IMR-90 (cell line): ENCODE data around the gene CSF2RB. TPM values are rescaled to one million over a fixed set of nuclear protein-coding genes. Genes with fewer than 3 reads are reported as not detected.

Experiments
- ATAC-seq: fragments of 200-7000 bp; cut with Tn5 transposase; 2 replicates; pipeline ENCODE4 v1.9.1; 2020; ENCODE audit warnings: low read depth, mild to moderate bottlenecking, moderate library complexity
- BruUV-seq: library from RNA; stranded (reverse); fragments of 400-500 nt; replicated peaks from 2 replicates; lab custom pipeline; 2021; lab: Mats Ljungman, UMichigan
- CTCF ChIA-PET: fragments of 300-600 bp; formaldehyde crosslinking; extraction: SDS; loops from one replicate; lab custom pipeline; 2021; ENCODE audit warnings: antibody characterized with exemption; lab: Yijun Ruan, JAX
- POLR2A ChIA-PET: fragments of 300-600 bp; sonication (Branson Sonifier 250); formaldehyde crosslinking; loops from one replicate; lab custom pipeline; 2022; ENCODE audit warnings: antibody characterized with exemption; ENCODE audit not compliant: unreplicated experiment; lab: Charles Lee
- DNase-seq: peaks from one replicate; pipeline ENCODE4 v3.0.0; 2013
- H2AFZ ChIP-seq: replicated peaks from 2 replicates; pipeline ENCODE3; 2013; ENCODE audit warnings: low read length, mild to moderate bottlenecking; ENCODE audit not compliant: poor library complexity
- H2AK5ac ChIP-seq: 2 replicates; pipeline ENCODE4 v1.6.1; 2013; ENCODE audit warnings: low read depth, low read length, inconsistent platforms
- H2AK9ac ChIP-seq: replicated peaks from 2 replicates; pipeline ENCODE3; 2013; ENCODE audit warnings: mild to moderate bottlenecking, low read depth, low read length, moderate library complexity; ENCODE audit not compliant: poor library complexity
- H2BK120ac ChIP-seq: 2 replicates; pipeline ENCODE4 v1.6.1; 2013; ENCODE audit warnings: low read depth, low read length, inconsistent platforms
- H2BK15ac ChIP-seq: 3 replicates; pipeline ENCODE4 v1.6.1; 2013; ENCODE audit warnings: low read depth, low read length, inconsistent platforms
- H2BK20ac ChIP-seq: 2 replicates; pipeline ENCODE4 v1.6.1; 2013; ENCODE audit warnings: low read depth, mild to moderate bottlenecking, inconsistent platforms, low read length, moderate library complexity
- H2BK5ac ChIP-seq: 2 replicates; pipeline ENCODE4 v1.6.1; 2013; ENCODE audit warnings: mild to moderate bottlenecking, low read depth, low read length, inconsistent platforms; ENCODE audit not compliant: poor library complexity, severe bottlenecking
- H3K14ac ChIP-seq: replicated peaks from 2 replicates; pipeline ENCODE4 v1.6.1; 2013; ENCODE audit warnings: low read depth, low read length, inconsistent platforms
- H3K18ac ChIP-seq: 2 replicates; pipeline ENCODE4 v1.6.1; 2013; ENCODE audit warnings: low read depth, low read length, control low read depth
- H3K23ac ChIP-seq: 2 replicates; pipeline ENCODE4 v1.6.1; 2013; ENCODE audit warnings: low read depth, low read length, inconsistent platforms
- H3K27ac ChIP-seq: 2 replicates; pipeline ENCODE4 v1.5.1; 2013; ENCODE audit warnings: mild to moderate bottlenecking, control low read depth, low read length; ENCODE audit not compliant: insufficient read depth
- H3K27me3 ChIP-seq: 2 replicates; pipeline ENCODE4 v1.6.1; 2013; ENCODE audit warnings: low read length; ENCODE audit not compliant: control insufficient read depth, insufficient read depth
- H3K36me3 ChIP-seq: 2 replicates; pipeline ENCODE4 v1.6.1; 2013; ENCODE audit warnings: low read length, mixed read lengths; ENCODE audit not compliant: control insufficient read depth, insufficient read depth
- H3K4ac ChIP-seq: 2 replicates; pipeline ENCODE4 v1.6.1; 2013; ENCODE audit warnings: low read depth, low read length, inconsistent platforms
- H3K4me1 ChIP-seq: 2 replicates; pipeline ENCODE4 v1.6.1; 2013; ENCODE audit warnings: low read length, mixed read lengths; ENCODE audit not compliant: control insufficient read depth, insufficient read depth
- H3K4me2 ChIP-seq: 2 replicates; pipeline ENCODE4 v1.6.1; 2013; ENCODE audit warnings: low read depth, mild to moderate bottlenecking, control low read depth, low read length, moderate library complexity
- H3K4me3 ChIP-seq: 2 replicates; pipeline ENCODE4 v1.5.1; 2013; ENCODE audit warnings: low read depth, mild to moderate bottlenecking, control low read depth, low read length, moderate library complexity; ENCODE audit not compliant: insufficient read depth
- H3K56ac ChIP-seq: 2 replicates; pipeline ENCODE4 v1.6.1; 2013; ENCODE audit warnings: low read length, inconsistent platforms; ENCODE audit not compliant: insufficient read depth; ENCODE audit errors: extremely low read depth
- H3K79me1 ChIP-seq, 2 experiments: 2 replicates each; pipeline ENCODE4 v1.6.1; 2013; ENCODE audit warnings: low read length in 2 of 2, inconsistent platforms in 1 of 2, low read depth in 1 of 2
- H3K9ac ChIP-seq: 2 replicates; pipeline ENCODE4 v1.6.1; 2013; ENCODE audit warnings: low read depth, low read length, control low read depth
- H3K9me1 ChIP-seq: 2 replicates; pipeline ENCODE4 v1.6.1; 2013; ENCODE audit warnings: low read length, inconsistent platforms; ENCODE audit not compliant: insufficient read depth
- H3K9me3 ChIP-seq: 2 replicates; pipeline ENCODE4 v1.6.1; 2013; ENCODE audit warnings: low read length; ENCODE audit not compliant: control insufficient read depth, insufficient read depth
- H4K20me1 ChIP-seq: 2 replicates; pipeline ENCODE4 v1.6.1; 2013; ENCODE audit warnings: low read length, inconsistent platforms; ENCODE audit not compliant: insufficient read depth
- H4K5ac ChIP-seq: 2 replicates; pipeline ENCODE4 v1.6.1; 2013; ENCODE audit warnings: mild to moderate bottlenecking, low read depth, low read length, control low read depth
- H4K8ac ChIP-seq, 2 experiments: 2 replicates each; pipeline ENCODE4 v1.6.1; 2013; ENCODE audit warnings: low read depth in 2 of 2, low read length in 2 of 2, control low read depth in 1 of 2, inconsistent platforms in 1 of 2
- H4K91ac ChIP-seq: 2 replicates; pipeline ENCODE4 v1.6.1; 2013; ENCODE audit warnings: low read depth, low read length, inconsistent platforms; ENCODE audit not compliant: insufficient read depth
- FOS ChIP-seq: fragments of 150-350 bp; IDR thresholded peaks from 2 replicates; pipeline ENCODE4 v1.6.1; 2016; ENCODE audit warnings: low read depth, low read length
- NFE2L2 ChIP-seq: fragments of 150-350 bp; IDR thresholded peaks from 2 replicates; pipeline ENCODE4 v1.6.1; 2016; ENCODE audit warnings: low read depth, mild to moderate bottlenecking, low read length
- RCOR1 ChIP-seq: IDR thresholded peaks from 2 replicates; pipeline ENCODE4 v1.6.1; 2012; ENCODE audit warnings: mild to moderate bottlenecking, low read length, improper control_type of control experiment; ENCODE audit not compliant: insufficient replicate concordance
- WGBS, 2 experiments: methylation state at CpG; one replicate each; pipeline versions ENCODE4 v1.1.5 to v1.1.7; 2013; ENCODE audit warnings: missing lambda C conversion rate in 2 of 2; ENCODE audit not compliant: insufficient read length in 1 of 2; ENCODE audit errors: extremely low coverage in 2 of 2; 5-methylcytosine and 5-hydroxymethylcytosine counted together
- dilution Hi-C: fragments of 300-500 bp; cut with HindIII; formaldehyde crosslinking; loops from one replicate; pipeline ENCODE4 v1.14.3; 2018; ENCODE audit warnings: low sequenced_read_pairs; ENCODE audit not compliant: unreplicated experiment
- in situ Hi-C: fragments of 300-500 bp; cut with MboI; formaldehyde crosslinking; loops from 3 replicates; pipeline ENCODE4 v1.14.3; 2019; ENCODE audit warnings: low sequenced_read_pairs, inconsistent platforms, mixed read lengths
- intact Hi-C: fragments of 100-400 bp; cut with micrococcal nuclease; formaldehyde crosslinking; loops from 2 replicates; pipeline ENCODE4 v1.10.0; 2022
- polyA plus RNA-seq, 3 experiments: library from polyadenylated mRNA; depleted of rRNA; stranded (reverse); fragments of >200 nt; gene quantifications; 2 replicates each; pipeline ENCODE4 v1.2.3, GENCODE V29; 2012; ENCODE audit warnings: low replicate concordance in 1 of 3
- total RNA-seq: library from RNA; depleted of rRNA; stranded (reverse); fragments of >200 nt; gene quantifications from 2 replicates; pipeline ENCODE4 v1.2.3, GENCODE V29; 2012

CSF2RB gene
- total and polyA plus RNA-seq, 2 of the 4 experiments (the other 2 are of a cell fraction) = not detected

DNA sequence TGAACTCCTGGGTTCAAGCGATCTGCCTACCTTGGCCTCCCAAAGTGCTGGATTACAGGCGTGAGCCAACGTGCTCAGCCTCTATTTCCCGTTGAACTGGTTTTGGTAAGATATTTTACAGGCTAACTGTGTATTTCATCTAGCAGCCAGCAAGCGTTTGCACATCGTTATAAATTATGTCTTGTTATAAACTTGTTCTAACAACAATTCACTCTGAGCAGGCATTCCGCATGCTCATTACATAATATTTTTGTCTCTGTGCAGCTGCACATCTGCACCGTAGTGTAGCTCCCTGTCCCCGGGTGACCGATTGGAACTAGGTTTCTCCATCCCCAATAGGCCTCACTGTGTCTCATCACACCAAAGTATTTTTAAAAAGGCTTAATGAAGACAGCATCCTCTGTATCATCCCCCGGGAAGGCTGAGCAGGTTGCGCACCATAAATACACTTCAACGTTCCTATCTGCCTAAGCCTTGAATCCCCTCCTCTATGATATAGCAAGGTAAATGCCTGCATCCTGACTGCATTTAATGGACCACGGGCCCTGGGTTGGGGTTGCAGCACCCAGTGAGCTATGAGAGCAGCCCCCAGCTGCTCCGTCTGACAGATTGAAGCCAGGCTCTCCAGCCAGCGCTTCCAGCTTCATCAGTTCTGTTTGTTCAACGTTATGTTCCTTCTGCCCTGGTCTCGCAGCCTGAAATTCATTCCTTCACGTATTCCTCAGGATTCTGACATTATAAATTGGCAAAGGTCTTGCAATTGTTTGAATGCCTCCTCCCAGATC lies 58.1 kb downstream of the CSF2RB start:
- Histone ChIP-seq H4K8ac (no peak overlapping the region), H2BK15ac (no peak overlapping the region), H3K4me1 (no peaks in the 10 kb centered on the region), H3K18ac (no peak overlapping the region), H2AK9ac (no peak overlapping the region), H2BK120ac (no peak overlapping the region), H3K79me1 (no peaks in the 10 kb centered on the region), H3K23ac (no peak overlapping the region), H3K56ac (no peak overlapping the region), H2BK20ac (no peak overlapping the region), H3K9me3 (no peaks in the 10 kb centered on the region), H3K14ac (no peak overlapping the region), H3K9ac (no peak overlapping the region), H3K4me3 (no peak overlapping the region), H2BK5ac (no peak overlapping the region), H3K4me2 (no peak overlapping the region), H3K9me1 (no peaks in the 10 kb centered on the region), H4K5ac (no peak overlapping the region), H2AFZ (no peak overlapping the region), H4K91ac (no peak overlapping the region), H3K27me3 (peaks cover 26% of the 10 kb centered on the region), H3K27ac (no peak overlapping the region), H4K20me1 (no peaks in the 10 kb centered on the region), H3K36me3 (no peaks in the 10 kb centered on the region), H3K4ac (no peak overlapping the region), H2AK5ac (no peak overlapping the region)
- ChIA-PET CTCF (no interaction called here), POLR2A (no interaction called here)
- no peak for TF ChIP-seq RCOR1
- no peak for TF ChIP-seq FOS
- no peak for TF ChIP-seq NFE2L2
- WGBS, 2 experiments = 58% methylated on average over 2 of the region's 19 CpGs; no CpG with 5 or more reads in 1 of the 2 experiments
- DNase-seq = no peak
- intact Hi-C loops = no loop called here
- no TSS peak for BruUV-seq
- dilution Hi-C loops = no loop called here
- ATAC-seq = no peak
- in situ Hi-C loops = no loop called here
